Loucy (cell line): ENCODE results near the gene TMEM86A.

Source experiments
- CTCF ChIP-seq: fragments of 200-600 bp; sonication (generic); conservative IDR thresholded peaks from 2 replicates; pipeline ENCODE4 v1.5.1; 2014; ENCODE audit warnings: mild to moderate bottlenecking, antibody characterized with exemption, low read length
- EZH2phosphoT487 ChIP-seq: fragments of 200-600 bp; IDR thresholded peaks from 2 replicates; pipeline ENCODE4 v1.6.1; 2018; ENCODE audit warnings: antibody characterized with exemption, mild to moderate bottlenecking, moderate library complexity, borderline replicate concordance

DNA sequence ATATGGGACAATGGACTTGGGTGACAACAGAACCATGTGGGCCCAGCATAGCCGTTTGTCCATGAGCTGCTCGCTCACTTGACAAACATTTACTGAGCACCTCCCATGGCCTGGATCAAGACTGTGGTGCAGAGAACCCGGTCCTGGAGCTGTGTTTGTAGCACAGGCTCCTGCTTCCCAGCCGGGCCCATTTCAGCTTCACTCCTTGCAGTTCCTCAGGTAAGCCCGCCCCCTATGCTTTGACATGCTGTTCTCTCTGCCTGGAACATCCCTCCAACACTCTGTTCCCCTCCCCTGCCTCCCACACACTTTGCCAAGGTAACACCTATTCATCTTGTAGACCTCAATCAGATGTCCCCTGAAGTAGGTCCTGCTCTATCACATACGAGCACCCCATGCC lies 46.7 kb downstream of the TMEM86A start:
- no peak for TF ChIP-seq CTCF
- TF ChIP-seq EZH2phosphoT487, result no peak
